Endometrial microvascular endothelial cells (primary cell): ENCODE measurements around the gene PAM. TPM values are rescaled to one million over a fixed set of nuclear protein-coding genes. Genes with fewer than 3 reads are reported as not detected.
"Not testable (repeated sequence)": the region's sequence is repeated elsewhere in the genome, so short reads cannot be mapped to it uniquely, and the experiment has no call there.

ENCODE experiments used
- in situ Hi-C: cut with HindIII; loops from 2 replicates; pipeline ENCODE4 v1.10.0; 2017; ENCODE audit warnings: low sequenced_read_pairs, low pct_unique_long_range_greater_than_20kb; ENCODE audit errors: inconsistent ontology term
- total RNA-seq: library from RNA; depleted of rRNA; stranded (reverse); fragments of >200 nt; gene quantifications from one replicate; pipeline ENCODE4 v1.2.3, GENCODE V29; 2015; ENCODE audit errors: inconsistent ontology term

Gene PAM
- total RNA-seq, 1 donor from 2014 or later = 168 TPM

GRCh38 chr5:102772273-102772672 lies 17.2 kb downstream of the PAM start:
- in situ Hi-C loops = no loop called here

DNA sequence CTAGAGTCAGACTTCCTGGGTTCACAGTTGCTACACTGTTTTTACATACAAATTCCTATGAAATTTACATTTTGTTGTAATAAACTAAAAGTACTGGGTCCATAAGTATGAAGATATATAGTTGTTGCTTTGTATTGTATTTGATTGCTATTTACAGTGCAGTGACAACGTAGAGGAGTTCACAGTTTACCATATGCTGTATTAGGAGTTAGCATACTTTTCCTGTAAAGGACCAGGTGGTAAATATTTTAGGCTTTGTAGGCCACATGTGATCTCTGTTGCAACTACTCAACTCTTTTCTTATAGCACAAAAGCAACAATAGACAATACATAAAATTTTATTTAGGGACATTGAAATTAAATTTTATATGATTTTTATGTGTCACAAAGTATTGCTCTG lies 18.0 kb downstream of the PAM start:
- in situ Hi-C loops = no loop called here

- in situ Hi-C loops = not testable (repeated sequence)
These were observed 20.7 kb downstream of the PAM start for GRCh38 chr5:102775756-102776155.

DNA sequence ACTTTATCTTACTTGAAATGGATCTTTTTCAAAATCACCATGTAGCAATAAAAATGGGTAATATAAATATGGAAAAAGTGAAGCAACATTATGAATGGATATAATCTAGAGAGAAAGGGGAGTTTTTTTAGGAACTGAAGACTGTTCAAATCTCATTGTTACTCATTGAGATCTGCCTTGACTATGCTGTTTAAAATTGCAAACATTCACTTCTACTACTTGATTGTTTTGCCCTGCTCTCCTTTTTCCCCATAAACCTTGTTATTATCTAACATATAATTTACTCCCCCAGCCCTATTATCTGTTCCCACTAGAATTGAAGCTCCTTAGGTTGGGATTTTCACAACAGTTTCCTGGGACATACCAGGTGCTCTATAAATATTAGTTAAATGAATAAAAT lies 22.0 kb downstream of the PAM start:
- in situ Hi-C loops = no loop called here

- in situ Hi-C loops = no loop called here
These were observed 23.4 kb downstream of the PAM start for GRCh38 chr5:102778478-102778877.

DNA sequence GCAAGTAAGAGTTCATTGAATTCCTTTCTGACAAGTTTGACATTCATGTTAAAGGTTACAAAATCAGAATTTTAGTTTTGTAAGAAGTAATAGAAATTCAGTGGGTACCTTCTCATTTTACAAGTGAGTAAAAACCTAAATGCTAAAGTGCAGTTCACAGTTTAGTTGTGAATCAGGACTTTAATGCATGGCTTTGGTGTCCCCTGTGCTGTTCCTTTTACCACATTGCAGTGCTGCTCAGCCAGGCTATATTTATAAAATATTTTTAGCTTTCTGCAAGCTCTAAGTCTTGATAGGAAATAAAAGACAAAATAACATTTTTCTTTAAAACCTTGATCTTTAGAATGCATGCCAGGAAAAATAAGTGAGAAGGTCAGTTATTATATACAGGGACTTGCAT lies 26.3 kb downstream of the PAM start:
- in situ Hi-C loops = no loop called here

GRCh38 chr5:102781786-102782185 lies 26.7 kb downstream of the PAM start:
- in situ Hi-C loops = no loop called here

DNA sequence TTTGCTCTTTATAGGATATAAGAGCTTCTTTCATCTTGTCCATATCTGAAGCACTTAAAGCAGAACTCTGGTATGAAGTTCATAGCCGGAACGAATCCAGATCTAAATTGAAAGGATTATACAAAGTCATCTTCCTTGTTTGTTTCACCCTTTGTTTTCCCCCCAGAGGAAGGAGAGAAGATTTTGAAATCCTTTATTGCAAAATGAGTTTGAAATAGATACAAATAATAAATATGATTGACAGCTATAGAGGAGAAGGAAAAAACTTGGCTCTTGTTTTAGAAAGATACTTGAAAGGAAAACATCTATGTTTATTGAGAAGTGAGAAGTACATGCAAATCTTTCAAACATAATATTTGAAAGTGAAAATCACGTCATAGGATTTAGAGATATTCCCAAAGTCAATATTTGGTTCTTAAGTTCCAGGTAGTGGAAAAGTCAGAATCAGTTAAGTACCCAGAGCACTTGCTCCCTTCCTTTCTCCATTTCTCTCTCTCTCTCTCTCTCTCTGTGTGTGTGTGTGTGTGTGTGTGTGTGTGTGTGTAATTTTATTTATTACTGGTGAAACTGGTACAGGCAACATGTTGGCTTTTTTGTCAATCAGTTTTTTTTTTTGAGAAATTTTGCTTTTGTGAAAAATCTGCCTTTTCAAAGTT lies 27.2 kb downstream of the PAM start:
- in situ Hi-C loops = no loop called here

DNA sequence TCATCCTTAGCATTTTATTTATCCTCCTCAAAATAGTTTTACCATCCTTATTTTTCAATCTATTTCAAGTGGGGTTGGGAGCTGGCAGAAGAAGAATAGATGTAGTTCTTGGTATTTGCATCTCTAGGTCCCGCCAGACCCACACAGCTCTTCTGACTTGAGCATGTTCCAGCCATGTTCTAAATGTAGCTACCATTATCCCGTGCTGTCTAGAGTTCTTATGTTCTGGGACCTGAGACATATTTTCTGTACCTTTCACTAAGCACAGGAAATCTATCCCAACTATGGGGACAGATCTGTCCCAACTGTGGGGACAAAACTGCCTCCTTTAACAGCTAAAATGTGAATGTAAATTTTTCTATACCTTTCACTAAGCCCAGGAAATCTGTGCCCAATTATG lies 32.0 kb downstream of the PAM start:
- in situ Hi-C loops = no loop called here

DNA sequence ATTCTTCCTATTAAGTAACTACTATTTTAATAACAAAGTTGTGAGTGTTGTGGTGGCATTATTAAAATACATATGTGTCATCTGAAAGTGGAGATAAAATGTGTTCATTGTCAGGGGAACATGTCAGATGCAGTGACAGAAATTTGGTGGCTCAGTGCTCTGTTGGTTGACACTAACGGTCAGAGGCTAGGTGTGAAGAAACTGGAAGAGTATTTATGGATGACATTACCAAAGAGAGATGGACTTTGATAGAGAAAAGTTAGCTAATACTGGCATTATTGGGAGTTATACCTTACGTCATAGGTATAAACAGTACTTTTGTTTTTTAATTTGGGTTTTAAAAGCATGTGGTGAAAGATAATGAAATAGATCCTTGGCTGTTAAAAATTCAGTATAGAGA lies 33.7 kb downstream of the PAM start:
- in situ Hi-C loops = no loop called here

GRCh38 chr5:102789469-102789868 lies 34.4 kb downstream of the PAM start:
- in situ Hi-C loops = no loop called here

GRCh38 chr5:102790748-102791147 lies 35.6 kb downstream of the PAM start:
- in situ Hi-C loops = no loop called here

DNA sequence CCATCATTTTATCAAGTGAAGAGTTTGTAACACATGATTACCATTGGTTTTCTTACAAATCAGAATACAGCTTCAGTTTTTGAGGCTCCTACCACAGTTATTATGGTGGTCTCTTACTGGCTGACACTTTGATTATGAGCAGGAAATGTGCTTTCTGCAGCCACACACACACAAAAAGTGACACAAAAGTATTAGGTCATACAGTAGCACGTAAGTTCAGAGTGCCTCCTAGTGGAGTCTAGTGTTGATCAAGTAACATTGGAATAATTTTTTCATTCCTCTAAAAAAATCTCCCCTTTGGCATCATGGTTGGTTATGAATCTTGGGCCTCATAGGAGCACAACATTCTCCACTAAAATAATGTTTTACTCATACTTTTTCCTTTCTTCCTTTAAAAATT lies 37.6 kb downstream of the PAM start:
- in situ Hi-C loops = no loop called here

DNA sequence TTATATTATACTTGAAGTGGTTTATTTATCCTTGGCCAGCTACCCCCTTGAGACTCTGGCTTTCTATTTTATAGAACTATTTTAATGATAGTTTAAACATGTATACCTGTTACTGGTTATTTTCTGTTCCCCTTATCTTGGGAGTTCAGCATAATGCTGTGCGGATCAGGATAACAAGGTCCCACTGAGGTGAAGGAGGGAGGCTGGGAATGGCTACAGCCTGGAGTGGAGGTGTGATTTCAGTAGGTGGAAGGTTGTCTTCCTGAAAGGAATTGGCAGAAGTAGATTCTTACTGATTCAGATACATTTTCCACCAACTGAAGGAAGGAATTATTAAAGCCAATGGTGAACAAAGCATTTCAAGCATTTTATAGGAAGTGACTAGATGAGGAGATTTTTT lies 38.9 kb downstream of the PAM start:
- in situ Hi-C loops = no loop called here

GRCh38 chr5:102794677-102795331 lies 39.7 kb downstream of the PAM start:
- in situ Hi-C loops = no loop called here

GRCh38 chr5:102795526-102795925 lies 40.4 kb downstream of the PAM start:
- in situ Hi-C loops = no loop called here

DNA sequence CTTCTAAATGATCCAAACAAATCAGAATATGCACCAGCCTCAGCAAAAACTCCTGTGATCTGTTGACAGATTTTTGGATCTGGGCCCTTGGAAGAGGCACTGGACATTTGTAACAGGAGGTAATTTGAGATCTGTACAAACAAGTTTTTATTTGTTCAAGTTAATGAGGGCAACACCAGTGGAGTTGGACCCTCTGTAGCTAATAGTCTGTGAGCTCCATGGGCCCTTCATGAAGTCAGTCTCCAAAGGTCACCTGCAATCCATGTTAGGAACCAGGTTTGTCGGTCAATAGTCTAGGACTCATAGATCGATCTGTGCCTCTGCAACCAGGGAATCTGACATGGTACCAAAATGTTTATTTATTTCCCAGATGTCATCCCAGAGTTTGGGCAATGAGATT lies 40.9 kb downstream of the PAM start:
- in situ Hi-C loops = no loop called here

GRCh38 chr5:102796498-102796897 lies 41.4 kb downstream of the PAM start:
- in situ Hi-C loops = no loop called here

DNA sequence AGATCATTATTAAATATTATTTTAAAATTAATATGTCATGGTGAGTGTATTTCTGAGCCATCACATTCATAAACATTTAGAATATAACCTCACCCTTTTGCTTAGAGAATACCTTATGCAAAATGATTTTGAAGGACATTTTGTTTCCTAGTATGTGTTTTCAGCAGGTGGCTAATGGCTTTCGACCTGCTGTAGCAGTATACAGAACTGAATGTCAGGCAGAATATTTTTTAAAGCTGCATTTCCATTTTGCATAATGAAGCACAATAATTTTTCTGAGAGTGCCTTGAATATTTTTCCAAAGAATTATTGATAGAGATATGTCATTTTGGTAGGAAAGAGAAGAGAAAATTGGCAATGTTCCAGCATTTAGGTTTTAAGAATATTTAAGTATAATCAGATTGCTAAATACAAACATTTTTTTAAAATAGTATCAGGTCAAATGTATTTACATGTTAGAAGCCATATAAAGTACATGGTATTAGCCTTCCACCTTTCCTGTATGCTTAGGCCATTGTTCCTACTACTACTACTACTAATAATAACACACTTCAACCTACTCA lies 42.3 kb downstream of the PAM start:
- in situ Hi-C loops = no loop called here

- in situ Hi-C loops = no loop called here
These were observed 43.1 kb downstream of the PAM start for GRCh38 chr5:102798104-102798785.
